ENCODE measurements around the gene HLA-B.

HLA-B gene

DNA sequence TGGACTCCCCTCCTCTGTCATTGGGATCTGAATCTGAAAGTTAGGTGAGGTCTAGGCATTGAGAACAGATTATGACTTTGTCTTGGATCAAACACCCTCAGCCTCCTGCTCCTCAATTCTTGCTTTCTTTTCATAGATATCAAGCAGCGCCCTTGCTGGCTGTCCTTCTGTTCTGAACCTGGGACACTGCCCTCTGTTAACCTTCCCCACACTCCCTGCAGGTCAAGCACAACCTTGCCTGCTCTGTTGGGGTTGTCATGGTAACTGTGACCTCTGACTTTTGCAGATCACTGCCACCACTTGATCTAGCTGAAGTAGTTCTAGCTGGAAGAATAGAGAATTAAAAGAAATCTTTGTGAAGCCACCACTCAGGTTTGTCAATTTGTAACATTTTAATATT lies 30.0 kb upstream of the HLA-B start:
- no peak for DNase-seq (ENCODE audit: low spot score)
- no peak for TF ChIP-seq CTCF (IDR thresholded peaks at IDR 0.05; ENCODE audit: extremely low read depth, missing control alignments)

DNA sequence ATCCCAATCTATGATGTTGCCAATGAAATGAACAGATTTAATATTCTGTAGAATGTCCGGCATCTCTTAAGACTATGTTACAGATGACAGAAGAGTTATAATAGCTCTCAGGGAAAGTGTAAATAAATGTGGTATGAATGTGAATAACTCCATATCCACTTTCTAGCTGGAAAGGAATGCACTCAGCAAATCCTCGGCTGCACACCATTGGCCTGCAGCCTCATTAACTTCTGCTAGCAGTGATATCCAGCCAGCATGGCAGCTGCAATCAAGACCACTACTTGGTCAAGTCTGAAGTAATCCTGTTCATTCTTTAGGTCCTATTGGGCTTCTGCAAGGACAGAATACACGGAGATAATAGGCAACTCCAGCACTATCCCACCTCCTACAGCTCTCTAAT lies 29.1 kb upstream of the HLA-B start:
- DNase-seq (ENCODE audit: low spot score): no peak
- no peak for TF ChIP-seq CTCF (IDR thresholded peaks at IDR 0.05; ENCODE audit: extremely low read depth, missing control alignments)

DNA sequence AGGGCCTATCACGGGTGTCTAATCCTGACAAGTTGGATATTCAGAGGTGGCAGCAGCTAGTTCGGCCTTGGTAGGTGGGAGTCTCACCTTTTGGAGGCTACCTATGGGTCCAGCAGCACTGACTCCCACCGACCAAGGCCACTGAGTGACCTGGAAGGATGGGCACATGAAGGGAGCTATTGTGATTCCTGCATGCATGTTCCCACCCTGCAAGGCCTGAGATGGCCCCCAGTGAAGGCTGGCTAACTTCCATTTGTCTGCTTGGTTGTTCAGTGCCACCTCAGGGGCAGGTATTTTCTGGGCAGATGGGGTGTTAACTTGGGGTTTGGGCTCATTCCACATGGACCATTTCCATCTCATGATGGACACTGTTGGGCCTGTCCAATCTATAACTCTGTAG lies 28.1 kb upstream of the HLA-B start:
- no peak for TF ChIP-seq CTCF (IDR thresholded peaks at IDR 0.05; ENCODE audit: extremely low read depth, missing control alignments)
- no peak for DNase-seq (ENCODE audit: low spot score)

DNA sequence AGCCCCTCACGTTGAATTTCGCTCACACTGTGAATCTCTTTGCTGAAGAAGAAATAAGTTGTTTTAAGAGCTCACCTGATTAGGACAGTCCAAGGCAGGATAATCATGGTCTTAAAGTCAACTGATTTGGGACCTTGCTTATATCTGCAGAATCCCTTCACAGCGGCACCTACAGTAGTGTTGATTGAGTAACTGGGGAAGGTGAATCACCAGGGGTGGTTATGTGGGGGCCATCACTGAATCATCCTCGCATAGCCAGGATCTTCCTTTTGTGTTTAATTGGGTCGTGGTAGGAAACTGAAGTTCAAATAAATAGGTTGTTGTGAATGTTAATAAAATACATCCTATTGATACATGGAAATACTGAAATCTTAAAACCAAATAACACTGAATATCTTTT lies 26.2 kb upstream of the HLA-B start:
- DNase-seq (ENCODE audit: low spot score): no peak
- no peak for TF ChIP-seq CTCF (IDR thresholded peaks at IDR 0.05; ENCODE audit: extremely low read depth, missing control alignments)

DNA sequence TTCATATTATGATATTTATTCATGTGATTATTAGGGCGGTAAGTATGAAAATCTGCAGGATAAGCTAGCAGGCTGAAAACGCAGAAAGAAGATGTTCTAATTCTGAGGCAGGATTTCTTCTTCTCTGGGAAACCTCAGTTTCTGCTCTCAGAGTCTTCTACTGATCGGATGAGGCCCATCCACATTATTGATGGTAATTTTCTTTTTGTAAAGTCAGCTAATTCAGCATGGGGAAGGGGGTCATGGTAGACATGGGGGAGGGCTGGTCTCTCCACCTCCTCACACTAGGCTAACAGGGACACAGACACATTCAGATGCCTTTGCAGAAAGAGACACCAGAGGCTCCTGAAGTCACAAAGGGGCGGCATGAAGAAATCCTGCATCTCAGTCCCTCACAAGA lies 24.7 kb upstream of the HLA-B start:
- no peak for DNase-seq (ENCODE audit: low spot score)
- TF ChIP-seq CTCF (IDR thresholded peaks at IDR 0.05; ENCODE audit: extremely low read depth, missing control alignments): no peak

DNA sequence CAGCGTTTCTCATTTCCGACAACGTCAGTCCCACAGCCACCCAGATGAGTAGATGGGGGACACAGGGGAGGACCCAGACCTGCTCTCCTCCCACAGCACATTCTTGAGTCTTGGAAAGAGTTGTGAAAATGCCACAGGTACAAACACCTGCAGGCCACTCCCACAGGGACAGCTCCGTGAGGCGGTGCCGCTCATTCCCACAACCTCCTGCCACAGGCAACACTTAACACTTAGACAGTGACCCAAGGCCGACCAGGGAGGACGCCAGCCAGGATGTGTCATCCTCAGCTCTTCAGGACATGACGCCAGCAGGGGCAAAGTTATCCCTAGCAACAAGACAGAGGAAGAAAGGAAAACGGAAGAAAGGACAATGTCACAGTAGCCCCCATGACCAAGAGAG lies 22.9 kb upstream of the HLA-B start:
- DNase-seq (ENCODE audit: low spot score): no peak
- no peak for TF ChIP-seq CTCF (IDR thresholded peaks at IDR 0.05; ENCODE audit: extremely low read depth, missing control alignments)

DNA sequence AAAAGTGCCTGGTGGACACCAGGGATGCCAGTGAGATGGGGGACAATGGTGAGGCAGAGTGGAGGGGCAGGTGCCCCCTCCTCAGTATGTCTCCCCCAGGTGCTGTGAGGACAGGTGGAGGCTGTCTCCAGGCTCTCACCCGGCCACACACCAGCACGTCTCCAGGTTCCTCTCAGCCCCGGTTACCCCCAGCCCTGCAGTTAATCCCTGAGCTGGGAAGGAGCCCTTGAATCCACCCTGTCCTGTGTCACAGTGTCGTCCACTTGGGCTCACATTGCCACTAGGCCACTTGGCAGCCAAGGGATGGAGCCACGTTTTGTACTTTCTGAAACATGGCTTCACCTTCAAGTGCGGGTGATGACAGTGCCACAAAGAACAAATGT lies 21.7 kb upstream of the HLA-B start:
- TF ChIP-seq CTCF (IDR thresholded peaks at IDR 0.05; ENCODE audit: extremely low read depth, missing control alignments): no peak
- DNase-seq (ENCODE audit: low spot score): no peak

Measured in GM20000 (cell line).